OCI-LY3 (cell line): Measurements from ENCODE around the gene CACNA2D1.

ENCODE experiments used
- H2AFZ ChIP-seq: fragments of 200-600, 300-600 bp; shearing (Covaris generic); 2 replicates; pipeline ENCODE4 v1.6.0; 2014; ENCODE audit warnings: antibody characterized with exemption, low read depth, low read length
- H3K27ac ChIP-seq: fragments of 200-600, 300-600 bp; sonication (generic); 2 replicates; pipeline ENCODE4 v1.5.1; 2014; ENCODE audit warnings: mild to moderate bottlenecking, low read length, moderate library complexity, mixed read lengths
- H3K27me3 ChIP-seq: fragments of 200-600, 300-600 bp; sonication (generic); 2 replicates; pipeline ENCODE4 v1.6.1; 2014; ENCODE audit warnings: low read depth, low read length, mixed read lengths
- H3K36me3 ChIP-seq: fragments of 200-600, 300-600 bp; sonication (generic); replicated peaks from 2 replicates; pipeline ENCODE3; 2014; ENCODE audit warnings: low read depth, low read length, mixed read lengths
- H3K4me1 ChIP-seq: fragments of 300-600, 200-600 bp; sonication (generic); 2 replicates; pipeline ENCODE4 v1.6.1; 2014; ENCODE audit warnings: low read length, mixed read lengths
- H3K4me2 ChIP-seq: fragments of 200-600, 300-600 bp; sonication (generic); 2 replicates; pipeline ENCODE4 v1.6.1; 2014; ENCODE audit warnings: low read length, mixed read lengths
- H3K4me3 ChIP-seq: fragments of 300-600, 200-600 bp; sonication (generic); 2 replicates; pipeline ENCODE4 v1.5.1; 2014; ENCODE audit warnings: antibody characterized with exemption, mild to moderate bottlenecking, low read length, moderate library complexity
- H3K79me2 ChIP-seq: fragments of 300-600, 200-600 bp; shearing (Covaris generic); 2 replicates; pipeline ENCODE4 v1.6.1; 2014; ENCODE audit warnings: mild to moderate bottlenecking, low read length, mixed read lengths
- H3K9ac ChIP-seq: fragments of 300-600, 200-600 bp; shearing (Covaris generic); 2 replicates; pipeline ENCODE4 v1.6.0; 2014; ENCODE audit warnings: mild to moderate bottlenecking, low read length, moderate library complexity
- H3K9me3 ChIP-seq: fragments of 200-600, 300-600 bp; shearing (Covaris generic); 2 replicates; pipeline ENCODE4 v1.6.1; 2014; ENCODE audit warnings: low read length, mixed read lengths; ENCODE audit not compliant: insufficient read depth
- H4K20me1 ChIP-seq: fragments of 200-600, 300-600 bp; sonication (generic); 2 replicates; pipeline ENCODE4 v1.6.1; 2016; ENCODE audit warnings: low read length, mixed read lengths; ENCODE audit not compliant: insufficient read depth
- CTCF ChIP-seq: fragments of 200-600, 300-600 bp; sonication (generic); IDR thresholded peaks from 2 replicates; pipeline ENCODE4 v1.5.1; 2014; ENCODE audit warnings: antibody characterized with exemption, low read length, low read depth
- EZH2phosphoT487 ChIP-seq: fragments of 200-600 bp; shearing (Covaris generic); IDR thresholded peaks from 2 replicates; pipeline ENCODE4 v1.6.1; 2018; ENCODE audit warnings: antibody characterized with exemption, mixed run types, low read depth

CACNA2D1 gene

GRCh38 chr7:82221152-82221674 lies 222.4 kb downstream of the CACNA2D1 start:
- Histone ChIP-seq H3K4me1 (no peaks in the 10 kb centered on the region), H3K27ac (no peak overlapping the region), H3K79me2 (no peaks in the 10 kb centered on the region), H3K4me2 (no peak overlapping the region), H4K20me1 (no peaks in the 10 kb centered on the region), H3K9me3 (no peaks in the 10 kb centered on the region), H3K27me3 (no peaks in the 10 kb centered on the region), H2AFZ (no peak overlapping the region), H3K36me3 (no peaks in the 10 kb centered on the region), H3K4me3 (no peak overlapping the region), H3K9ac (no peak overlapping the region)
- TF ChIP-seq CTCF (no peak), EZH2phosphoT487 (no peak)

GRCh38 chr7:82212466-82212865 lies 231.1 kb downstream of the CACNA2D1 start:
- no peaks in the 10 kb centered on the region for H3K9me3 ChIP-seq
- no peaks in the 10 kb centered on the region for H3K79me2 ChIP-seq
- no peaks in the 10 kb centered on the region for H3K27me3 ChIP-seq
- no peak overlapping the region for H3K4me2 ChIP-seq
- H2AFZ ChIP-seq, result no peak overlapping the region
- no peak overlapping the region for H3K9ac ChIP-seq
- no peaks in the 10 kb centered on the region for H3K4me1 ChIP-seq
- H3K36me3 ChIP-seq, result no peaks in the 10 kb centered on the region
- no peak overlapping the region for H3K4me3 ChIP-seq
- H3K27ac ChIP-seq, result no peak overlapping the region
- TF ChIP-seq EZH2phosphoT487 (no peak), CTCF (no peak)
- no peaks in the 10 kb centered on the region for H4K20me1 ChIP-seq

- no peaks in the 10 kb centered on the region for H3K27me3 ChIP-seq
- no peaks in the 10 kb centered on the region for H3K9me3 ChIP-seq
- no peak overlapping the region for H3K9ac ChIP-seq
- no peak overlapping the region for H3K4me3 ChIP-seq
- H3K36me3 ChIP-seq, result no peaks in the 10 kb centered on the region
- TF ChIP-seq EZH2phosphoT487 (no peak), CTCF (no peak)
- H3K4me2 ChIP-seq, result no peak overlapping the region
- no peaks in the 10 kb centered on the region for H3K79me2 ChIP-seq
- H3K27ac ChIP-seq, result no peak overlapping the region
- no peak overlapping the region for H2AFZ ChIP-seq
- H4K20me1 ChIP-seq, result no peaks in the 10 kb centered on the region
- H3K4me1 ChIP-seq, result no peaks in the 10 kb centered on the region
Observed at GRCh38 chr7:82211333-82211732, 232.2 kb downstream of the CACNA2D1 start.

GRCh38 chr7:82210416-82211184 lies 233.0 kb downstream of the CACNA2D1 start:
- no peak overlapping the region for H3K4me2 ChIP-seq
- no peaks in the 10 kb centered on the region for H3K9me3 ChIP-seq
- TF ChIP-seq CTCF (no peak), EZH2phosphoT487 (no peak)

More at GRCh38 chr7:82210416-82211184, 233.0 kb downstream of the CACNA2D1 start:
- H3K27ac ChIP-seq, result no peak overlapping the region
- H2AFZ ChIP-seq, result no peak overlapping the region
- no peaks in the 10 kb centered on the region for H3K27me3 ChIP-seq
- no peaks in the 10 kb centered on the region for H4K20me1 ChIP-seq
- no peak overlapping the region for H3K4me3 ChIP-seq
- H3K36me3 ChIP-seq, result no peaks in the 10 kb centered on the region
- no peaks in the 10 kb centered on the region for H3K4me1 ChIP-seq
- no peak overlapping the region for H3K9ac ChIP-seq
- H3K79me2 ChIP-seq, result no peaks in the 10 kb centered on the region
